ENCODE measurements around the gene DYNLT4. TPM values are rescaled to one million over a fixed set of nuclear protein-coding genes. Genes with fewer than 3 reads are reported as not detected.

The DYNLT4 gene
- total and polyA plus RNA-seq, 8 donors = 0.28 to 1.8 (median 0.38) TPM

GRCh38 chr1:44784094-44785028, 22.8 kb downstream of the DYNLT4 start:
- 14% methylated on average over 50 to 71 of the region's 71 CpGs for WGBS, 2 donors
- Histone ChIP-seq H3K4me3 (peak overlapping the region; percentile 23 to 47 (median 34)), H3K36me3 (no peaks in the 10 kb centered on the region), H3K27me3 (no peaks in the 10 kb centered on the region), H3K9me3 (no peaks in the 10 kb centered on the region), H3K4me1 (peaks cover 0 to 10% (median 0%) of the 10 kb centered on the region in 3 donors), H3K27ac (no peak overlapping the region)
- peak; percentile 14 to 31 (median 19) for ATAC-seq
- no peak for TF ChIP-seq CTCF (IDR thresholded peaks at IDR 0.05)
- peak in 3 of 6 donors; percentile 40 to 78 (median 53) for DNase-seq
- FAIRE-seq = no peak
- intact Hi-C loops (cut with DNase I) = loop anchor here in 1 of 3 donors (5.0 kb wide), 2 partner anchors 58 to 228 kb away; partner anchors contain the start of genes HECTD3, PTCH2 and UROD

- WGBS, 2 donors = 40 to 41% methylated on average over 8 of the region's 8 CpGs
- Histone ChIP-seq H3K36me3 (peaks cover 0 to 5% (median under 1%) of the 10 kb centered on the region in 3 donors), H3K27ac (no peak overlapping the region), H3K4me3 (peak overlapping the region in 2 of 4 donors; percentile 37 to 47), H3K4me1 (peaks cover 0 to 10% (median 0%) of the 10 kb centered on the region in 3 donors), H3K27me3 (no peaks in the 10 kb centered on the region), H3K9me3 (no peaks in the 10 kb centered on the region)
- no peak for TF ChIP-seq CTCF (IDR thresholded peaks at IDR 0.05)
- peak in 1 of 4 donors; percentile 6 for ATAC-seq
- peak in 1 of 6 donors; percentile 62 for DNase-seq
- intact Hi-C loops (cut with DNase I) = no loop called here
- FAIRE-seq = no peak
These were observed 23.5 kb downstream of the DYNLT4 start for GRCh38 chr1:44783697-44784093.

- no peak overlapping the region for H3K4me3 ChIP-seq
- H3K27ac ChIP-seq = no peak overlapping the region
- H3K9me3 ChIP-seq = no peaks in the 10 kb centered on the region
- DNase-seq (peak in 2 of 6 donors; percentile 5 to 15), FAIRE-seq (no peak), ATAC-seq (no peak)
- no peaks in the 10 kb centered on the region for H3K27me3 ChIP-seq
- TF ChIP-seq CTCF (IDR thresholded peaks at IDR 0.05) = no peak
- peaks cover 0 to 18% (median 9%) of the 10 kb centered on the region in 3 donors for H3K36me3 ChIP-seq
- 90 to 91% methylated on average over 14 of the region's 14 CpGs for whole genome bisulfite sequencing, 2 donors
- H3K4me1 ChIP-seq = peaks cover 0 to 21% (median 4%) of the 10 kb centered on the region in 3 donors
- intact Hi-C loops (cut with DNase I) = no loop called here
These were observed 26.5 kb downstream of the DYNLT4 start for GRCh38 chr1:44780583-44781121.

GRCh38 chr1:44778705-44779576, 28.2 kb downstream of the DYNLT4 start:
- ATAC-seq (no peak), DNase-seq (peak in 1 of 6 donors; percentile 17), FAIRE-seq (no peak)
- no peaks in the 10 kb centered on the region for H3K9me3 ChIP-seq
- peaks cover 0 to 24% (median 4%) of the 10 kb centered on the region in 3 donors for H3K4me1 ChIP-seq
- intact Hi-C loops (cut with DNase I) = no loop called here
- H3K27me3 ChIP-seq = no peaks in the 10 kb centered on the region
- no peak overlapping the region for H3K27ac ChIP-seq
- H3K4me3 ChIP-seq = no peak overlapping the region
- WGBS, 2 donors = 94 to 95% methylated on average over 6 of the region's 6 CpGs
- H3K36me3 ChIP-seq = peaks cover 0 to 18% (median 9%) of the 10 kb centered on the region in 3 donors
- no peak for TF ChIP-seq CTCF (IDR thresholded peaks at IDR 0.05)

Measured in pancreas (tissue), 10 donors.